ENCODE measurements around the gene IGF2R. TPM values are rescaled to one million over a fixed set of nuclear protein-coding genes. Genes with fewer than 3 reads are reported as not detected.
"Not testable (repeated sequence)": the region's sequence is repeated elsewhere in the genome, so short reads cannot be mapped to it uniquely, and the experiment has no call there.

The IGF2R gene
- polyA plus RNA-seq, 1 donor (not counting 4 experiments of a cell fraction or from before 2014, with no cell fraction given) = 40.9 TPM

GRCh38 chr6:160112628-160113299 lies 143.9 kb downstream of the IGF2R start:
- no peaks in the 10 kb centered on the region for H3K9me3 ChIP-seq (ENCODE audit: control insufficient read depth, low read depth, low read length)
- no peaks in the 10 kb centered on the region for H4K20me1 ChIP-seq (ENCODE audit: control insufficient read depth, extremely low read depth, insufficient read depth, low read length)
- no peaks in the 10 kb centered on the region for H3K79me2 ChIP-seq (ENCODE audit: control insufficient read depth, insufficient read depth, low read length)
- no peak for DNase-seq (ENCODE audit: low read depth, low spot score)
- H3K27ac ChIP-seq (ENCODE audit: control insufficient read depth, insufficient read depth, low read length) = no peak overlapping the region
- H3K4me3 ChIP-seq (ENCODE audit: control insufficient read depth in 2 of 3, extremely low read depth in 1 of 3, insufficient read depth in 2 of 3, low read depth in 1 of 3, low read length in 3 of 3) = no peak overlapping the region
- FAIRE-seq = no peak
- no peaks in the 10 kb centered on the region for H3K4me1 ChIP-seq (ENCODE audit: control insufficient read depth, extremely low read depth, insufficient read depth, low read length)
- H3K27me3 ChIP-seq (ENCODE audit: control insufficient read depth, extremely low read depth, insufficient read depth, low read length) = no peaks in the 10 kb centered on the region
- no peak overlapping the region for H2AFZ ChIP-seq (ENCODE audit: control insufficient read depth, low read length)
- dilution Hi-C loops (cut with MboI; ENCODE audit: extremely low pct_ligation_motif_present, low sequenced_read_pairs) = no loop called here
- no peak overlapping the region for H3K9ac ChIP-seq (ENCODE audit: control insufficient read depth, extremely low read depth, insufficient read depth, low read length)
- peaks cover 2 to 14% of the 10 kb centered on the region in 2 experiments for H3K36me3 ChIP-seq (ENCODE audit: control insufficient read depth in 2 of 2, extremely low read depth in 1 of 2, insufficient read depth in 2 of 2, low read length in 2 of 2)
- no peaks in the 10 kb centered on the region for H3K9me1 ChIP-seq (ENCODE audit: control insufficient read depth, extremely low read depth, insufficient read depth, low read length)
- H3K4me2 ChIP-seq (ENCODE audit: control insufficient read depth, extremely low read depth, insufficient read depth, low read depth, low read length) = no peak overlapping the region
- TF ChIP-seq, protein P1, sequence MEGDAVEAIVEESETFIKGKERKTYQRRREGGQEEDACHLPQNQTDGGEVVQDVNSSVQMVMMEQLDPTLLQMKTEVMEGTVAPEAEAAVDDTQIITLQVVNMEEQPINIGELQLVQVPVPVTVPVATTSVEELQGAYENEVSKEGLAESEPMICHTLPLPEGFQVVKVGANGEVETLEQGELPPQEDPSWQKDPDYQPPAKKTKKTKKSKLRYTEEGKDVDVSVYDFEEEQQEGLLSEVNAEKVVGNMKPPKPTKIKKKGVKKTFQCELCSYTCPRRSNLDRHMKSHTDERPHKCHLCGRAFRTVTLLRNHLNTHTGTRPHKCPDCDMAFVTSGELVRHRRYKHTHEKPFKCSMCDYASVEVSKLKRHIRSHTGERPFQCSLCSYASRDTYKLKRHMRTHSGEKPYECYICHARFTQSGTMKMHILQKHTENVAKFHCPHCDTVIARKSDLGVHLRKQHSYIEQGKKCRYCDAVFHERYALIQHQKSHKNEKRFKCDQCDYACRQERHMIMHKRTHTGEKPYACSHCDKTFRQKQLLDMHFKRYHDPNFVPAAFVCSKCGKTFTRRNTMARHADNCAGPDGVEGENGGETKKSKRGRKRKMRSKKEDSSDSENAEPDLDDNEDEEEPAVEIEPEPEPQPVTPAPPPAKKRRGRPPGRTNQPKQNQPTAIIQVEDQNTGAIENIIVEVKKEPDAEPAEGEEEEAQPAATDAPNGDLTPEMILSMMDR (optimal IDR thresholded peaks at IDR 0.05 in 1 of 3, IDR thresholded peaks at IDR 0.05 in 1 of 3, conservative IDR thresholded peaks at IDR 0.05 in 1 of 3; ENCODE audit: extremely low read depth in 1 of 3, insufficient read depth in 2 of 3, low read length in 3 of 3) = no peak
- no peak for TF ChIP-seq EZH2 (IDR thresholded peaks at IDR 0.05; ENCODE audit: low read length)

DNA sequence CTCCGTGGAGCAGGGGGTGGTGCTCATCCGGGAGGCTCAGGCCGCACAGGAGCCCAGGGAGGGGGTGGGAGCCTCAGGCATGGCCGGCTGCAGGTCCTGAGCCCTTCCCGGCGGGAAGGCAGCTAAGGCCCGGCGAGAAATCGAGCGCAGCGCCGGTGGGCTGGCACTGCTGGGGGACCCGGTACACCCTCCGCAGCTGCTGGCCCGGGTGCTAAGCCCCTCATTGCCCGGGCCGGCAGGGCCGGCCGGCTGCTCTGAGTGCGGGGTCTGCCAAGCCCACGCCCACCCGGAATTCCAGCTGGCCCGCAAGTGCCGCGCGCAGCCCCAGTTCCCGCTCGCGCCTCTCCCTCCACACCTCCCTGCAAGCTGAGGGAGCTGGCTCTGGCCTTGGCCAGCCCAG lies 145.7 kb downstream of the IGF2R start:
- H3K4me3 ChIP-seq (ENCODE audit: control insufficient read depth in 2 of 3, extremely low read depth in 1 of 3, insufficient read depth in 2 of 3, low read depth in 1 of 3, low read length in 3 of 3); H3K9ac ChIP-seq (ENCODE audit: control insufficient read depth, extremely low read depth, insufficient read depth, low read length); dilution Hi-C loops (cut with MboI; ENCODE audit: extremely low pct_ligation_motif_present, low sequenced_read_pairs); H3K4me1 ChIP-seq (ENCODE audit: control insufficient read depth, extremely low read depth, insufficient read depth, low read length); H2AFZ ChIP-seq (ENCODE audit: control insufficient read depth, low read length); H4K20me1 ChIP-seq (ENCODE audit: control insufficient read depth, extremely low read depth, insufficient read depth, low read length); H3K9me1 ChIP-seq (ENCODE audit: control insufficient read depth, extremely low read depth, insufficient read depth, low read length); FAIRE-seq; DNase-seq (ENCODE audit: low read depth, low spot score); H3K9me3 ChIP-seq (ENCODE audit: control insufficient read depth, low read depth, low read length); H3K27me3 ChIP-seq (ENCODE audit: control insufficient read depth, extremely low read depth, insufficient read depth, low read length); H3K4me2 ChIP-seq (ENCODE audit: control insufficient read depth, extremely low read depth, insufficient read depth, low read depth, low read length); H3K79me2 ChIP-seq (ENCODE audit: control insufficient read depth, insufficient read depth, low read length); H3K27ac ChIP-seq (ENCODE audit: control insufficient read depth, insufficient read depth, low read length): not testable (repeated sequence)
- H3K36me3 ChIP-seq (ENCODE audit: control insufficient read depth in 2 of 2, extremely low read depth in 1 of 2, insufficient read depth in 2 of 2, low read length in 2 of 2) = peaks cover 0 to 13% of the 10 kb centered on the region in 2 experiments

- TF ChIP-seq EZH2 (IDR thresholded peaks at IDR 0.05; ENCODE audit: low read length) = no peak
- TF ChIP-seq, protein P1 (optimal IDR thresholded peaks at IDR 0.05 in 1 of 3, IDR thresholded peaks at IDR 0.05 in 1 of 3, conservative IDR thresholded peaks at IDR 0.05 in 1 of 3; ENCODE audit: extremely low read depth in 1 of 3, insufficient read depth in 2 of 3, low read length in 3 of 3) = no peak
- Histone ChIP-seq H3K27me3 (ENCODE audit: control insufficient read depth, extremely low read depth, insufficient read depth, low read length) (no peaks in the 10 kb centered on the region), H2AFZ (ENCODE audit: control insufficient read depth, low read length) (no peak overlapping the region), H3K79me2 (ENCODE audit: control insufficient read depth, insufficient read depth, low read length) (no peaks in the 10 kb centered on the region), H3K9ac (ENCODE audit: control insufficient read depth, extremely low read depth, insufficient read depth, low read length) (no peak overlapping the region), H4K20me1 (ENCODE audit: control insufficient read depth, extremely low read depth, insufficient read depth, low read length) (no peaks in the 10 kb centered on the region), H3K4me3 (ENCODE audit: control insufficient read depth in 2 of 3, extremely low read depth in 1 of 3, insufficient read depth in 2 of 3, low read depth in 1 of 3, low read length in 3 of 3) (no peak overlapping the region), H3K9me1 (ENCODE audit: control insufficient read depth, extremely low read depth, insufficient read depth, low read length) (no peaks in the 10 kb centered on the region), H3K36me3 (ENCODE audit: control insufficient read depth in 2 of 2, extremely low read depth in 1 of 2, insufficient read depth in 2 of 2, low read length in 2 of 2) (peaks cover 0 to 12% of the 10 kb centered on the region in 2 experiments), H3K4me1 (ENCODE audit: control insufficient read depth, extremely low read depth, insufficient read depth, low read length) (no peaks in the 10 kb centered on the region), H3K4me2 (ENCODE audit: control insufficient read depth, extremely low read depth, insufficient read depth, low read depth, low read length) (no peak overlapping the region), H3K27ac (ENCODE audit: control insufficient read depth, insufficient read depth, low read length) (no peak overlapping the region), H3K9me3 (ENCODE audit: control insufficient read depth, low read depth, low read length) (no peaks in the 10 kb centered on the region)
- dilution Hi-C loops (cut with MboI; ENCODE audit: extremely low pct_ligation_motif_present, low sequenced_read_pairs) = no loop called here
- FAIRE-seq (no peak), DNase-seq (ENCODE audit: low read depth, low spot score) (no peak)
Observed at GRCh38 chr6:160115421-160115820, 146.5 kb downstream of the IGF2R start.

Measured in keratinocyte (primary cell).